ENCODE data around the gene GPR137. TPM values are rescaled to one million over a fixed set of nuclear protein-coding genes. Genes with fewer than 3 reads are reported as not detected.

Gene GPR137
- polyA plus RNA-seq, 3 donors, result 7.8 to 21.0 (median 9.3) TPM

GRCh38 chr11:64275841-64276240 lies 9.8 kb upstream of the GPR137 start:
- Histone ChIP-seq H3K27ac (ENCODE audit: low read depth in 1 of 2, low read length in 2 of 2) (no peak overlapping the region), H3K4me3 (replicated peaks in 1 of 3; ENCODE audit: low read depth in 2 of 3, low read length in 3 of 3) (no peak overlapping the region), H4K20me1 (ENCODE audit: insufficient read depth, low read length) (no peaks in the 10 kb centered on the region), H3K4me2 (replicated peaks; ENCODE audit: extremely low read depth, low read length, poor library complexity, severe bottlenecking) (no peak overlapping the region), H3K4me1 (ENCODE audit: control insufficient read depth in 1 of 2, insufficient read depth in 2 of 2, low read length in 2 of 2) (peaks cover 8 to 10% of the 10 kb centered on the region in 2 donors), H3K36me3 (replicated peaks in 1 of 2; ENCODE audit: control insufficient read depth in 1 of 2, insufficient read depth in 2 of 2, low read length in 2 of 2) (peaks cover 4 to 25% of the 10 kb centered on the region in 2 donors), H3K9me3 (replicated peaks in 1 of 2; ENCODE audit: control insufficient read depth in 1 of 2, insufficient read depth in 1 of 2, low read length in 2 of 2) (no peaks in the 10 kb centered on the region), H2AFZ (ENCODE audit: insufficient read depth, low read depth, low read length, poor library complexity, severe bottlenecking) (no peak overlapping the region), H3K9ac (ENCODE audit: insufficient read depth, low read length, poor library complexity, severe bottlenecking) (no peak overlapping the region), H3K79me2 (ENCODE audit: insufficient read depth, low read length) (peaks cover 8% of the 10 kb centered on the region), H3K27me3 (ENCODE audit: control insufficient read depth in 2 of 2, insufficient read depth in 2 of 2, low read length in 2 of 2) (no peaks in the 10 kb centered on the region)
- H3K4me3 Mint-ChIP-seq, result no peak overlapping the region
- peaks cover 0 to 1% (median 0%) of the 10 kb centered on the region in 3 donors for H3K27me3 Mint-ChIP-seq (ENCODE audit: low read depth in 3 of 3)
- no CpG with 5 or more reads among the region's 2 CpGs for WGBS (ENCODE audit: insufficient coverage)
- peaks cover 16 to 33% of the 10 kb centered on the region in 2 donors for H3K36me3 Mint-ChIP-seq
- no peak overlapping the region for H3K27ac Mint-ChIP-seq
- TF ChIP-seq CTCF (IDR thresholded peaks at IDR 0.05), result no peak
- intact Hi-C loops (cut with micrococcal nuclease), result no loop called here
- no peak for DNase-seq
- H3K4me1 Mint-ChIP-seq, result peaks cover 8% of the 10 kb centered on the region
- H3K9me3 Mint-ChIP-seq, result no peaks in the 10 kb centered on the region

GRCh38 chr11:64276653-64277431 lies 8.8 kb upstream of the GPR137 start:
- Histone ChIP-seq H3K4me3 (replicated peaks in 1 of 3; ENCODE audit: low read depth in 2 of 3, low read length in 3 of 3) (no peak overlapping the region), H3K4me2 (replicated peaks; ENCODE audit: extremely low read depth, low read length, poor library complexity, severe bottlenecking) (no peak overlapping the region), H3K9me3 (replicated peaks in 1 of 2; ENCODE audit: control insufficient read depth in 1 of 2, insufficient read depth in 1 of 2, low read length in 2 of 2) (no peaks in the 10 kb centered on the region), H3K27me3 (ENCODE audit: control insufficient read depth in 2 of 2, insufficient read depth in 2 of 2, low read length in 2 of 2) (no peaks in the 10 kb centered on the region), H3K79me2 (ENCODE audit: insufficient read depth, low read length) (peaks cover 5% of the 10 kb centered on the region), H3K27ac (ENCODE audit: low read depth in 1 of 2, low read length in 2 of 2) (no peak overlapping the region), H2AFZ (ENCODE audit: insufficient read depth, low read depth, low read length, poor library complexity, severe bottlenecking) (no peak overlapping the region), H3K4me1 (ENCODE audit: control insufficient read depth in 1 of 2, insufficient read depth in 2 of 2, low read length in 2 of 2) (peaks cover 4 to 6% of the 10 kb centered on the region in 2 donors), H3K36me3 (replicated peaks in 1 of 2; ENCODE audit: control insufficient read depth in 1 of 2, insufficient read depth in 2 of 2, low read length in 2 of 2) (peaks cover 4 to 25% of the 10 kb centered on the region in 2 donors), H3K9ac (ENCODE audit: insufficient read depth, low read length, poor library complexity, severe bottlenecking) (no peak overlapping the region), H4K20me1 (ENCODE audit: insufficient read depth, low read length) (no peaks in the 10 kb centered on the region)
- Mint-ChIP-seq H3K27ac (no peak overlapping the region), H3K27me3 (ENCODE audit: low read depth in 3 of 3) (peaks cover 0 to 1% (median 0%) of the 10 kb centered on the region in 3 donors), H3K36me3 (peaks cover 21 to 40% of the 10 kb centered on the region in 2 donors), H3K9me3 (no peaks in the 10 kb centered on the region), H3K4me3 (no peak overlapping the region), H3K4me1 (peaks cover 10% of the 10 kb centered on the region)
- 99% methylated on average over 8 of the region's 17 CpGs for WGBS (ENCODE audit: insufficient coverage)
- no peak for DNase-seq
- intact Hi-C loops (cut with micrococcal nuclease), result no loop called here
- TF ChIP-seq CTCF (IDR thresholded peaks at IDR 0.05), result no peak
